Measurements from ENCODE around the gene OR6N1.

OR6N1 gene

DNA sequence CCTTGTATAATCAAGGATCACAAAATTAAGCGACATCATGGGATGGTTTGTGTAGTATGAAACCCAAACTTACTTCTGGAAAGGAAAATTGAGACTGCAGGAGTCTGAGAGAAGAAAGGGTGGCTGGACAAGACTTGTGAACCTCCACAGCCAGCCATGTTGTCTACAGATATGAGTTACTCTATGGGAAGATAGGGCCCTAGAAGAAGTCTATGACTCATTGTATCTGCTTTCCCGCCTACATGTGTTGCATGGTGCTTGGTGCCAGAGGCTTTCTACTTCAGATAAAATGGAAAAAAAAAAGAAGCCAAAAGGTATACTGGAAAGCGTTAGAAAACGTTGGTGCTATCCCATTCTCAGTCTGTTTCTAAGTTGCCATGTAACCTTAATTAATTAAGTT is 27.7 kb upstream of the OR6N1 start:
- peaks cover 60% of the 10 kb centered on the region for H3K27me3 Mint-ChIP-seq
- no peak overlapping the region for H3K4me3 Mint-ChIP-seq
- H3K9me3 Mint-ChIP-seq: no peaks in the 10 kb centered on the region
- H3K4me1 Mint-ChIP-seq: no peaks in the 10 kb centered on the region
- DNase-seq (no peak), ATAC-seq (no peak)
- H3K27ac Mint-ChIP-seq: no peak overlapping the region

DNA sequence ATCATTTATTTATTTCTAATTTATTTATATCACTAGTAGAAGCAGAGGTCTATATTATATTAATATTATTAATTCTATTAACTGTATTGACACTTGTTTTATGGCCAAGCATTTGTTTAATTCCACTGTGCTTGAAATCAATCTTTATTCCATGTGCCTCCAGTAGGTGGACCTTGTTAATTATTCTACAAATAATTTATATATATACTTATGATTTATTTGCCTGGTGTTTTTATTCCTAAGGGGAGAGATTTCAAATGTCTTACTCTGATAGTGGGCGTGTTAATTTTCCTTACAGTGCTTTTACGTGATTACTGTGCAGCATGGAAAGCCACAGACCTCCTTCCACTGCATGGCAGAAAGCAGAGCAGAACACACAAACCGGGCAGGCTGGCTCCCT is 26.5 kb upstream of the OR6N1 start:
- Mint-ChIP-seq H3K27ac (no peak overlapping the region), H3K4me3 (no peak overlapping the region), H3K27me3 (peaks cover 64% of the 10 kb centered on the region), H3K9me3 (no peaks in the 10 kb centered on the region), H3K4me1 (no peaks in the 10 kb centered on the region)
- no peak for DNase-seq
- ATAC-seq: no peak

GRCh38 chr1:158794247-158794646 is 22.3 kb upstream of the OR6N1 start:
- ATAC-seq (no peak), DNase-seq (no peak)
- Mint-ChIP-seq H3K4me3 (no peak overlapping the region), H3K4me1 (no peaks in the 10 kb centered on the region), H3K27me3 (peaks cover 35% of the 10 kb centered on the region), H3K27ac (no peak overlapping the region), H3K9me3 (no peaks in the 10 kb centered on the region)

DNA sequence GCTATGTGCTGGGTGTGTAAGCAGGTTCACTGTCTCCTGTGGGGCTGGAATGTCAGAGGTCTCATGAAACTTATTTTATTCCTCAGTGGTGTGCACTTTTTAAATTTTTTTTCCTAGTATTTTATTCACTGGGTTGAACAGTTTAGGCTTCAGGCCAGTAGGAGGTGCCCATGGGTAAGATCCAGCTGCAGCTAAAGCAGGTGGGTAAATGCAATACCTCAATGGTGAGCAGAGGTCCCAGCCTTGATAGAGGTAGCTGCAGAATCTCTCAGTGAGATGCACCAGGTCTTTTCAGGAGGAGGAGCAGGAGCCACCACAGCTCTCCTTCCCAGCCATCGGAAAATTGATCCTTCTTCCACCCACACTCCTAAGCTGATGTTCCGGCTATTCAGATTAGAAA is 21.6 kb upstream of the OR6N1 start:
- no peak overlapping the region for H3K4me3 Mint-ChIP-seq

GRCh38 chr1:158781104-158781503 is 9.1 kb upstream of the OR6N1 start, which contains the start of gene OR6N2:
OR6N2 (minus strand) TSS chr1:158781204; CDS start chr1:158777635, 3,569 bp downstream.
- DNase-seq: no peak
- no peak for ATAC-seq
- no peak within 1 kb of the TSS for H3K4me3 Mint-ChIP-seq
- H3K9me3 Mint-ChIP-seq: no peaks in the 10 kb centered on the region
- H3K27ac Mint-ChIP-seq: no peak within 1 kb of the TSS
- no peaks in the 10 kb centered on the region for H3K4me1 Mint-ChIP-seq
- H3K27me3 Mint-ChIP-seq: no peaks in the 10 kb centered on the region

More for the DNA sequence above, 21.6 kb upstream of the OR6N1 start:
- DNase-seq: peak in 1 of 2 donors; percentile 13
- Mint-ChIP-seq H3K27me3 (peaks cover 35% of the 10 kb centered on the region), H3K9me3 (no peaks in the 10 kb centered on the region), H3K27ac (no peak overlapping the region), H3K4me1 (no peaks in the 10 kb centered on the region)
- no peak for ATAC-seq

DNA sequence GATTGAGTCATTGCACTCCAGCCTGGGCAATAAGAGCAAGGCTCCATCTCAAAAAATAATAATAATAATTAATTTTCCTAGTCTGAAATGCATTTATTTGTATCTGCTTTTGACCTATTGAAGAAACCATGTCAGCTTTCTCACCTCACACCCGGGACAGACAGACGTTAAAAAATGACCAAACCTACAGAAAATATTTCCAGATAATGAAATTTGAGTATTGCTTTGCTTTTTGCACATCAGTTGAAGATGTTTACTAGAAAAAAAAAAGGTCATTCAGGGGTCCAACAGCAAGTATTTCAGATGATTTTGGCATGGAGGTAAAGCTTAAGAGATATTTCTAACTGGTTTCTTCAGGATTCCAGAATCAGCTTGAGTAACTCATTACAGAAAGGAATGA is 17.6 kb downstream of the OR6N1 start, which contains the start of gene OR6K6:
Gene OR6K6 (plus strand): TSS at position 301 of the 400 bp plus-strand sequence. CDS start 168 bp downstream, outside the sequence.
- DNase-seq (no peak), ATAC-seq (no peak)
- Mint-ChIP-seq H3K27ac (no peak within 1 kb of the TSS), H3K27me3 (peaks cover 27% of the 10 kb centered on the region), H3K4me1 (no peaks in the 10 kb centered on the region), H3K4me3 (no peak within 1 kb of the TSS), H3K9me3 (peaks cover 0 to 4% of the 10 kb centered on the region in 2 donors)

DNA sequence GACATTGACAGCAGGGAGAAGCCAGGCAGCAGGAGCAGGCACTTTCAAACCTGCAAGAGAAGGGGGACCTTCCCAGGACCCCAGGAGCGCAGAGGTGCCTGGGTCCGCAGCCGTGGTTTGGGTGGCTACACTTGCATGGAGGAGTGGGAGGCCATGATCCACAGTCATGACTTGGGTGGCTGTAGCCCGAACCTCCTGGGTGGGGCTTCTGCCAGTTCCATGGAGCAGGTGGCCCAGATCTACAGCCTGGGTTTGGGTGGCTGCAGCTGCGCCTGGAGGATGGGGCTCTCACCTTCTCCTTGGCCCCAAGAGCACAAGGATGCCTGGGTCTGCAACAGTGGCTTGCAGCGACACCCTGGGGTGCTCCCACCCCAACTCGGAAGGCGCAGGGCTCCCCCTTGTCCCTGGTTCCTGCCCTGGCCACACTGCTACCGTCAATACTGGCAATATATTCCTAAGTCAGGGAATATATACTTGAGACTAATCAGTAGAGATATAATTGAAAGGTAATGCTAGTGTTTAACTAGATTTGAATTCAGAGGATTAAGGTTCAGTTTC is 19.8 kb downstream of the OR6N1 start:
- Mint-ChIP-seq H3K9me3 (peaks cover 0 to 4% of the 10 kb centered on the region in 2 donors), H3K27ac (no peak overlapping the region), H3K4me1 (no peaks in the 10 kb centered on the region), H3K27me3 (peaks cover 27% of the 10 kb centered on the region), H3K4me3 (no peak overlapping the region)
- no peak for DNase-seq
- ATAC-seq: no peak

- Mint-ChIP-seq H3K27ac (no peak overlapping the region), H3K9me3 (no peaks in the 10 kb centered on the region), H3K27me3 (peaks cover 23% of the 10 kb centered on the region), H3K4me3 (no peak overlapping the region), H3K4me1 (no peaks in the 10 kb centered on the region)
- DNase-seq (no peak), ATAC-seq (no peak)
Observed at GRCh38 chr1:158735848-158736247, 36.1 kb downstream of the OR6N1 start.

GRCh38 chr1:158732524-158732923 is 39.5 kb downstream of the OR6N1 start:
- no peaks in the 10 kb centered on the region for H3K4me1 Mint-ChIP-seq
- H3K27me3 Mint-ChIP-seq: peaks cover 18% of the 10 kb centered on the region
- no peak overlapping the region for H3K27ac Mint-ChIP-seq
- no peak overlapping the region for H3K4me3 Mint-ChIP-seq
- H3K9me3 Mint-ChIP-seq: no peaks in the 10 kb centered on the region
- ATAC-seq: no peak
- DNase-seq: no peak

DNA sequence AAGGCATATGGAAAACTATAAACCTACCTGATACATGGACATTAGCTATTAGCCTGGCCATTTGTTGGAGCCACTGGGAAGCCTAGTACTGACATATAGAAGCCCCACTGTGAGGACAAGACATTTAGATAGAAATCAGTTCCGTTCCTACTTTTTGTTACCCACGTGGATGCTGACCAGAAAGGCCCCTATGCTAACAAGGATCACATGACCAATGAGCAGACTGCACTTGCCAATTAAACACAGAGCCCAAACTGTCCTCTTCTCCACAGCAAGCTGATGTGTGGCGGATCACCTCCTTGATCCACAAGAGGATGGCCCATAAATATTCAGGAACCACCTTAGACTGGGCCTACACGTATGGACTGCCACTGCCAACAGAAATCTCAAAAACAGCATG is 40.3 kb downstream of the OR6N1 start:
- no peak overlapping the region for H3K27ac Mint-ChIP-seq
- no peaks in the 10 kb centered on the region for H3K4me1 Mint-ChIP-seq
- ATAC-seq (no peak), DNase-seq (no peak)
- H3K4me3 Mint-ChIP-seq: no peak overlapping the region
- H3K9me3 Mint-ChIP-seq: no peaks in the 10 kb centered on the region
- H3K27me3 Mint-ChIP-seq: peaks cover 14% of the 10 kb centered on the region

- H3K27ac Mint-ChIP-seq: no peak overlapping the region
- no peak overlapping the region for H3K4me3 Mint-ChIP-seq
- no peaks in the 10 kb centered on the region for H3K4me1 Mint-ChIP-seq
- DNase-seq (no peak), ATAC-seq (no peak)
- H3K9me3 Mint-ChIP-seq: no peaks in the 10 kb centered on the region
- H3K27me3 Mint-ChIP-seq: peaks cover 14% of the 10 kb centered on the region
Observed at GRCh38 chr1:158730453-158730852, 41.5 kb downstream of the OR6N1 start.

- no peak overlapping the region for H3K4me3 Mint-ChIP-seq
- no peaks in the 10 kb centered on the region for H3K9me3 Mint-ChIP-seq
- H3K27me3 Mint-ChIP-seq: peaks cover 16% of the 10 kb centered on the region
- H3K27ac Mint-ChIP-seq: no peak overlapping the region
- no peak for DNase-seq
- ATAC-seq: no peak
- no peaks in the 10 kb centered on the region for H3K4me1 Mint-ChIP-seq
Observed at GRCh38 chr1:158728510-158729225, 43.3 kb downstream of the OR6N1 start.

DNA sequence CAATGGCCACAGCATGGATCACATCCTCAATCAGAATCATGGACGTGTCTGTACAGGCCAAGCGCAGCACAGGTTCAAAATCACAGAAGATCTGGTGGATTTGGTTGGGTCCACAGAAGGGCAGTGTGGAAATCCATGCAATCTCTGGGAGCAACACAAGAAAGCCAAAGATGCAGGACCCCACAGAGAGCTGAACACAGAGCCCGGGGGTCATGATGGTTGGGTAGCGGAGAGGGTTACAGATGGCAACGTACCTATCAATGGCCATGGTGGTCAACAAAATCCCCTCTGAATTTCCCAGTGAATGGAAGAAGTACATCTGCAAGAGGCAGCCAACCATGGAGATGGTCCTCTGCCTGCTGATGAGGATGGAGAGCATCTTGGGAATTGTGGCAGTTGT is 47.6 kb downstream of the OR6N1 start:
- DNase-seq (no peak), ATAC-seq (no peak)
- H3K4me1 Mint-ChIP-seq: no peaks in the 10 kb centered on the region
- no peak overlapping the region for H3K4me3 Mint-ChIP-seq
- H3K27ac Mint-ChIP-seq: no peak overlapping the region
- no peaks in the 10 kb centered on the region for H3K9me3 Mint-ChIP-seq
- peaks cover 23% of the 10 kb centered on the region for H3K27me3 Mint-ChIP-seq

GRCh38 chr1:158720620-158721019 is 51.4 kb downstream of the OR6N1 start, which contains the start of gene OR6K3:
OR6K3 (minus strand) TSS chr1:158720720; CDS start chr1:158718115, 2,605 bp downstream.
- no peak within 1 kb of the TSS for H3K27ac Mint-ChIP-seq
- peaks cover 15% of the 10 kb centered on the region for H3K27me3 Mint-ChIP-seq
- ATAC-seq (no peak), DNase-seq (no peak)
- H3K4me1 Mint-ChIP-seq: no peaks in the 10 kb centered on the region
- H3K4me3 Mint-ChIP-seq: no peak within 1 kb of the TSS
- no peaks in the 10 kb centered on the region for H3K9me3 Mint-ChIP-seq

DNA sequence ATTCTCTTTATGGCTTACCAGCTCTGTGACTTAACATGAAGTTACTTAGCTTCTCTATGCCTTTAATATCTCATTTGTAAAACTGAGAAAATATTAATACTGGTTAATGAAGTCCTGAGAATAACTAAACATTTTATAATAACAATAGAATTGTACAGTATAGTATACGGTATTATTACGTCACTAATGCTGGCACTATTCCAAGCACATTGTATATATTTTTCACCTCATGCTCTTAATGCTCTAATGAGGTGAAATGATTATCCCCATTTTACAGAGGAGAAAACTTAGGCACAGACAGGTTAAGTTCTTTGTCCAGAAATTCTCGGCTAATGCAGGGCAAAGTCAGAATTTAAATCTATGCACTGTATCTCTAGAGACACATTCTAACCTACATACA is 52.3 kb downstream of the OR6N1 start:
- Mint-ChIP-seq H3K9me3 (no peaks in the 10 kb centered on the region), H3K4me1 (no peaks in the 10 kb centered on the region), H3K27ac (no peak overlapping the region), H3K4me3 (no peak overlapping the region), H3K27me3 (peaks cover 18% of the 10 kb centered on the region)
- no peak for DNase-seq
- no peak for ATAC-seq

- ATAC-seq (no peak), DNase-seq (no peak)
- H3K27ac Mint-ChIP-seq: no peak overlapping the region
- H3K4me1 Mint-ChIP-seq: no peaks in the 10 kb centered on the region
- no peaks in the 10 kb centered on the region for H3K9me3 Mint-ChIP-seq
- no peak overlapping the region for H3K4me3 Mint-ChIP-seq
- peaks cover 14% of the 10 kb centered on the region for H3K27me3 Mint-ChIP-seq
Observed at GRCh38 chr1:158717344-158717743, 54.7 kb downstream of the OR6N1 start.

Data from stimulated activated naive CD8-positive, alpha-beta T cell treated with anti-CD3 and anti-CD28 coated beads, Interleukin-15, amount 100 ng/mL, for 72 hours (primary cell).